Measurements from ENCODE around the gene RCAN2.

GRCh38 chr6:46338131-46338530 lies 153.1 kb downstream of the RCAN2 start:
- no peak for TF ChIP-seq CTCF (conservative IDR thresholded peaks at IDR 0.05; ENCODE audit: low read depth, low read length)
- TF ChIP-seq EZH2 (IDR thresholded peaks at IDR 0.05; ENCODE audit: borderline replicate concordance, low read depth, low read length, poor library complexity, severe bottlenecking), result no peak

All from A673 (cell line).